BJ (cell line): ENCODE results near the gene CDC14A. TPM values are rescaled to one million over a fixed set of nuclear protein-coding genes. Genes with fewer than 3 reads are reported as not detected.

ENCODE experiments used
- CTCF ChIA-PET: fragments of 350-600 bp; formaldehyde crosslinking; extraction: SDS; loops from one replicate; lab custom pipeline; 2021; ENCODE audit warnings: antibody characterized with exemption, inconsistent platforms; lab: Yijun Ruan, JAX
- POLR2A ChIA-PET: fragments of 300-600 bp; sonication (Branson Sonifier 250); formaldehyde crosslinking; extraction: SDS; loops from one replicate; lab custom pipeline; 2021; ENCODE audit warnings: antibody characterized with exemption; lab: Charles Lee
- DNase-seq: peaks from one replicate; pipeline ENCODE4 v3.0.0-alpha.2; 2011; ENCODE audit warnings: low read depth
- H3K27me3 ChIP-seq: 2 replicates; pipeline ENCODE4 v1.6.0; 2011; ENCODE audit warnings: low read length; ENCODE audit not compliant: control insufficient read depth, insufficient read depth
- H3K36me3 ChIP-seq: 2 replicates; pipeline ENCODE4 v1.5.1; 2011; ENCODE audit warnings: low read length; ENCODE audit not compliant: control insufficient read depth, insufficient read depth
- H3K4me3 ChIP-seq: 2 replicates; pipeline ENCODE4 v1.5.1; 2011; ENCODE audit warnings: low read depth, mild to moderate bottlenecking, control low read depth, low read length
- polyA plus RNA-seq: library from polyadenylated mRNA; depleted of rRNA; stranded (reverse); fragments of >200 nt; gene quantifications from 2 replicates; pipeline ENCODE4 v1.2.3, GENCODE V29; 2011
- TF ChIP-seq, protein P1 (sequence below): IDR thresholded peaks from 2 replicates; pipeline ENCODE4 v1.5.1; 2011; ENCODE audit warnings: low read depth, mild to moderate bottlenecking, control low read depth, inconsistent platforms, low read length, moderate library complexity; ENCODE audit not compliant: insufficient read depth

Gene CDC14A
- polyA plus RNA-seq, 1 experiment, result 1.6 TPM

DNA sequence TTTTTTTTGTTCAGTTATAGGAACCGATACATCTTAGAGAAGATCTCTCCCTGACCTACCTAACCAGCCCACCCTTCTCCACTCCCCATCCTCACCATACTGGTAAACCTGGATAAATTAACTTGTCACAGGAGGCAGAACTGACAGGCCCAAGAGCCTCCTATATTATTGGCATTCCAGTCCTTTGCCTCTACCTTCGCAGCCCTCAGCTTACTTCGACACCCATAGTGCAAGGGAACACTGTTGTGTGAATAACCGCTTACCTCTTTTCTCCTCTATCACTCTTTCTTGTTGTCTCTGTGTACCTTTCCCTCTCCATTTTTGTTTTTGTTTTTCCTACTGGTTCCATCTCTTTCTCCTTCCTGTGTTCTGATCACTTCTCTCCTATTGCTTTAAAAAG, 58.7 kb downstream of the CDC14A start:
- DNase-seq, result no peak
- TF ChIP-seq, protein P1, sequence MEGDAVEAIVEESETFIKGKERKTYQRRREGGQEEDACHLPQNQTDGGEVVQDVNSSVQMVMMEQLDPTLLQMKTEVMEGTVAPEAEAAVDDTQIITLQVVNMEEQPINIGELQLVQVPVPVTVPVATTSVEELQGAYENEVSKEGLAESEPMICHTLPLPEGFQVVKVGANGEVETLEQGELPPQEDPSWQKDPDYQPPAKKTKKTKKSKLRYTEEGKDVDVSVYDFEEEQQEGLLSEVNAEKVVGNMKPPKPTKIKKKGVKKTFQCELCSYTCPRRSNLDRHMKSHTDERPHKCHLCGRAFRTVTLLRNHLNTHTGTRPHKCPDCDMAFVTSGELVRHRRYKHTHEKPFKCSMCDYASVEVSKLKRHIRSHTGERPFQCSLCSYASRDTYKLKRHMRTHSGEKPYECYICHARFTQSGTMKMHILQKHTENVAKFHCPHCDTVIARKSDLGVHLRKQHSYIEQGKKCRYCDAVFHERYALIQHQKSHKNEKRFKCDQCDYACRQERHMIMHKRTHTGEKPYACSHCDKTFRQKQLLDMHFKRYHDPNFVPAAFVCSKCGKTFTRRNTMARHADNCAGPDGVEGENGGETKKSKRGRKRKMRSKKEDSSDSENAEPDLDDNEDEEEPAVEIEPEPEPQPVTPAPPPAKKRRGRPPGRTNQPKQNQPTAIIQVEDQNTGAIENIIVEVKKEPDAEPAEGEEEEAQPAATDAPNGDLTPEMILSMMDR, result no peak
- H3K27me3 ChIP-seq, result no peaks in the 10 kb centered on the region
- POLR2A ChIA-PET, result no interaction called here
- CTCF ChIA-PET, result no interaction called here
- H3K4me3 ChIP-seq, result no peak overlapping the region
- no peaks in the 10 kb centered on the region for H3K36me3 ChIP-seq

DNA sequence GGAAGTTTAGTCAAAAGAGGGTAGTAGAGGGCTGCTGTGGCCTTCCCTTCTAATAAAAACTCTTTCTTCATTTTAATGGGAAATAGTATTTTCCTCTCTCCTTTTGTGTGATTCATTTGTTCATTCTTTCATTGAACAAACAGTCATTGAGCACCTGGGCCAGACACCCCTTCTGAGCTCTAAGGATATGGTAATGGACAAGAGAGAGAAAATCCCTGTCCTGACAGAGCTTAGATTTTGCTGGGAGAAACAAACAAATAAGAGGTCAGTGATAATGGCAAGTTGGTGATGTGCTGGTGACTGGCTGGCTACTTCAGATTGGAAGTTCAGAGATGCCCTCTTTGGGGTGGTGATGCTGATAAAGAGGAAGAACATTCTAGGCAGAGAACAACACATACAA, 59.3 kb downstream of the CDC14A start:
- no peaks in the 10 kb centered on the region for H3K36me3 ChIP-seq
- H3K4me3 ChIP-seq, result no peak overlapping the region
- CTCF ChIA-PET, result no interaction called here
- POLR2A ChIA-PET, result no interaction called here
- no peaks in the 10 kb centered on the region for H3K27me3 ChIP-seq
- DNase-seq, result no peak
- TF ChIP-seq, protein P1, result no peak

DNA sequence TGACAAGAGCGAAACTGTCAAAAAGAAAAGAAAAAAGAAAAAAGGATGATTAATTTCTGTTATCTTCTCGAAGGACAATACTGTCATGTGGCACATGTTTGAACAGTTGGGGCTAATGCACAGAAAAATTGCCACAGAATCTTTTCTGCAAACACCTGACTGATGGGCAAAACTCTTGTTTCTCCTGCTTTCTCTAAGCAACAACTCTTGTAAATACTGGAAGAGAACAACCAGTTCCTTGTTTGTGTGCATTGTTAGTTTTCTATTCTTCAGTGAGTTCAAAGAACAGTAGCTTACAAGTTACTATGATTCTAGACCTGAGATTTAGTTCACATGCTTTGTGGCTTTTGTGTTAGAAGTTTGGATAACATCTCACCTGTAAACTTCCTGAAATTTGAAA, 60.7 kb downstream of the CDC14A start:
- Histone ChIP-seq H3K36me3 (no peaks in the 10 kb centered on the region), H3K27me3 (no peaks in the 10 kb centered on the region), H3K4me3 (no peak overlapping the region)
- CTCF ChIA-PET, result interaction anchor here (1.0 kb wide), 1 partner anchor 48 kb away, joined by 3 read pairs; no protein-coding TSS in a partner anchor
- TF ChIP-seq, protein P1, result no peak
- DNase-seq, result no peak
- POLR2A ChIA-PET, result no interaction called here

DNA sequence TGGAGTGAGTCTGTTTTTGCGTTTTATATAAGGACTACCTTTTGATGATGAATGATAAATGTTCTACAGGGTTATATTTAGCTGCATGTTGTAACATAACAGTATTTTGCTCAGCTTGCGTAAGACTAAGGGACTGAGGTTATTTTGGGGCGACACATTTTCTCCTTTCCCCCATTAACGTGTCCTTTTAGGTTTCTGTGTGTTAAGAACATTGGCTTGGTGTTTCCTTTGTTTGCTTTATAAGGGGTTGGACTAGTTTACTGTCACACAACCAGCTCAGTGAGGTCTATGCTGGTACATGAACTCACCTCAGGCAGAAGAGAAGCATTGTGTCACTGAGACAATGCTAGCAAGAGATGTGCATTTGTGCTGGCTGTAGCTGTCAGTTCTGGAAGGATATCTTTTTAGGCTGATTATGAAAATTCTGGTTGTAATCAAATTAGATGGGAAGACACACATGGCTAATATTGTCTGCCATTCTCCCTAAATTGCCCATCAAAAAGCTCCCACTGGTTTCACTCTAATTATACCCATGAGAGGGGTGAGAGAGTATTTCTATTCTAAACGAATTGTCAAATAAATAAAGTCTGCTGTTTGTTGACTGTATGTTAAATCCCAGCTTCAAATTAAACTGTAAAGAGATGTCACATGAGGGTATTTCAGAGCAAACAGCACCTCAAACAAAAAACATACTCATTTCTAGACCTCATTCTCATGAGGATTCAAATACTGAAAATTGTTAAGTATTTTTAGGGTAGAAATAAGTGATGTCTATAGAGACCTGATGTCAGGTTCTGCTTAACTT, 62.6 kb downstream of the CDC14A start:
- CTCF ChIA-PET, result no interaction called here
- DNase-seq, result no peak
- POLR2A ChIA-PET, result no interaction called here
- Histone ChIP-seq H3K36me3 (no peaks in the 10 kb centered on the region), H3K4me3 (no peak overlapping the region), H3K27me3 (no peaks in the 10 kb centered on the region)
- TF ChIP-seq, protein P1, result no peak

DNA sequence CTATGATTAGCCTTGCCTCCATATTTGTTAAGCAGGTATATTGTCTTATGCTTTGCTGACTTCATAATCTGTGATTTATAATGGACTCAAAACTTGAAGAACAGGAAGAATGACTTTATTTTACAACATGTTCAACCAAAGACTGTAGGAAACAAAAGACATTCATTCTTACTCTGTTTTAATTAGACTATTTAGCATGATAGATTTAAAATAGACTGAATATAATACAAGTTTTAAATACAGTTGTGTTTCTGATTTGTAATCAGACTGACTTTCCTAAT, 63.1 kb downstream of the CDC14A start:
- H3K36me3 ChIP-seq, result no peaks in the 10 kb centered on the region
- ChIA-PET CTCF (no interaction called here), POLR2A (no interaction called here)
- TF ChIP-seq, protein P1, result no peak
- H3K4me3 ChIP-seq, result no peak overlapping the region
- no peaks in the 10 kb centered on the region for H3K27me3 ChIP-seq
- no peak for DNase-seq
